Stimulated activated naive CD8-positive, alpha-beta T cell treated with anti-CD3 and anti-CD28 coated beads, Interleukin-15, Interleukin-2, amounts not matched to agents 100 ng/mL and 50 ng/mL, for 24 hours (primary cell): ENCODE data around the gene PROSER2.

ENCODE experiments used
- H3K27ac Mint-ChIP-seq: one replicate; pipeline ENCODE4 v1.8.0; 2021; ENCODE audit warnings: mild to moderate bottlenecking, mixed read lengths
- H3K27me3 Mint-ChIP-seq: one replicate; pipeline ENCODE4 v1.8.0; 2021; ENCODE audit warnings: mixed read lengths
- H3K36me3 Mint-ChIP-seq: one replicate; pipeline ENCODE4 v1.8.0; 2021; ENCODE audit warnings: low read depth, mixed read lengths
- H3K4me1 Mint-ChIP-seq: one replicate; pipeline ENCODE4 v1.8.0; 2021; ENCODE audit warnings: low read depth, mixed read lengths
- H3K4me3 Mint-ChIP-seq: one replicate; pipeline ENCODE4 v1.8.0; 2021; ENCODE audit warnings: mild to moderate bottlenecking, mixed read lengths
- H3K9me3 Mint-ChIP-seq: one replicate; pipeline ENCODE4 v1.8.0; 2021; ENCODE audit warnings: mixed read lengths

Gene PROSER2

DNA sequence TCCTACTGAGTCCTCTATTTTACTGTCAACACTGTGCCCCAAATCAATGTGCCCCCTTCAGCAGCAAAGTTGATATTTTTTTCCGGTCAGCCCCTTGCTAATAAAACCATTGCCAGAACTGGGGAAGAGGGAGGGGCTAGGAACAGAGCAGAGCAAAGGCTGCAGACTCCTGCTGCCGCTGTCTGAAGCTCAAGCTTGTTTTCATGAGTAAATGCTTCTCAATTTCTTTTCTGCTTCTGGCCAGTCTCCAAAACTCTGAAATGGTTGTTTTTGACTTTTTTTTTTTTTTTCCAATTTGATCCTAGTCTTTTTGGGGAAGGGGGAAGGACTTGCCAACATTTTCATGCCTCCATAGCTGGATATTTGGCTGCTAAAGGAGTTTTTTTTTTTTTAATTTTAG, 26.7 kb upstream of the PROSER2 start:
- Mint-ChIP-seq H3K4me3 (no peak overlapping the region), H3K27ac (no peak overlapping the region)

DNA sequence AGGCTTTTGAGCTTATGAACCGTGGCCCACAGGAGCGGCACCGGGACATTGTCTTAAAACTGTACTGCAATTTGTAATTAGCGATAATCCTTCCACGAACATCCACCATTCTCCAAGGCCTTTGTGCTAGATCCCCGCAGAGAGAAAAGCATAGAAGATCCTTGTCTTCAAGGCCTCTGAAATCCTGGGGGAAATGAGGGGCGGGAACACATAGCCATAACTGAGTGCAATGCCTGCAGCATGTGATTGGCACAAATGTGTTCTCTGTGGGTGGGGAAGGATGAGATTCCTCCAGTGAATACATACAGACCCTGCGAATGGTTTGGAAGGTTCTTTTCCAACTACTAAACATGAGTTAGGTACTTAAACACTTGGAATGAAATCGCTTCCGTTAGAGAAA, 25.9 kb upstream of the PROSER2 start:
- Mint-ChIP-seq H3K9me3 (peaks cover 3% of the 10 kb centered on the region), H3K36me3 (no peaks in the 10 kb centered on the region), H3K27me3 (no peaks in the 10 kb centered on the region), H3K4me3 (no peak overlapping the region), H3K4me1 (peaks cover 3% of the 10 kb centered on the region), H3K27ac (no peak overlapping the region)

More for the DNA sequence above, 26.7 kb upstream of the PROSER2 start:
- H3K4me1 Mint-ChIP-seq = peaks cover 3% of the 10 kb centered on the region
- H3K36me3 Mint-ChIP-seq = no peaks in the 10 kb centered on the region
- H3K9me3 Mint-ChIP-seq = peaks cover 3% of the 10 kb centered on the region
- H3K27me3 Mint-ChIP-seq = no peaks in the 10 kb centered on the region

GRCh38 chr10:11797847-11798633, 25.1 kb upstream of the PROSER2 start:
- Mint-ChIP-seq H3K27ac (no peak overlapping the region), H3K4me3 (no peak overlapping the region), H3K27me3 (no peaks in the 10 kb centered on the region), H3K9me3 (peaks cover 3% of the 10 kb centered on the region), H3K36me3 (no peaks in the 10 kb centered on the region), H3K4me1 (peaks cover 3% of the 10 kb centered on the region)

DNA sequence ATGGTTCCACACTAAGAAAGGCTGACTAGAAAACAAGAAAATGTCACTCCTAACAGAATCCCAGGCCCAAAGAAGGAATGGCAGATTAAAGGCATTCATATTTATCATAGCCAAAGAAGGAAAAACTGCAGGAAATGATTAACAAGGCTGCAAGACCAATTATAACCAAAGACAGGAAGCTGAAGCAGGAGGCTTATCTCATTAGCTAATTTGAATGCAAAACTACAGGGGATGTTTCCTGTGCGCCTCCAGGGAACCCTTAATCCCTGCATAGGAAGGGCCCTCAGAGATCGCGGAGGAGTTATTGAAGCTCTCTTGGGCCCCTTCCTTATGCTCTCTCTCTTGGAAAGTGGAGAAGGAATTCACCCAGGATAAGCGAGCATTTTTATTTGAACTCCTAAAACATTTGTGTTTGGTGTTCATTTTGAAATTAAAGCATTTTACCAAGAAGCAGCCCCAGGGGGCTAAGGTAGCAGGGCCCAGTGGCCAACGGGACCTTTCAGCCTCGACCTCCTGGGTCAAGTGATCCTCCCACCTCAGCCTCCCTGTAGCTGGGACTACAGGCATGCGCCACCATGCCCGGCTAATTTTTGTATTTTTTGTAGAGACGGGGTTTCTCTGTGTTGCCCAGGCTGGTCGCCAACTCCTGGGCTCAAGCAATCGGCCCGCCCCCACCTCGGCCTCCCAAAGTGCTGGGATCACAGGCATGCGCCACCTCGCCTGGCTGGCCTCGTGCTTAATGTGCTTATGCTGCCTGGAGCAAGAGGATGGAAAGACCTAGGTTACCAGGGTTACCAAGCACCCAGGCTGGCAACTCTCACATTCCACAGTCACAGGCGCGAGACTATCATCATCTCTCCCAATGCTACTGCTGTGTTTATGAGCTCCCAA, 24.1 kb upstream of the PROSER2 start:
- peaks cover 3% of the 10 kb centered on the region for H3K9me3 Mint-ChIP-seq
- H3K4me3 Mint-ChIP-seq = no peak overlapping the region
- H3K27ac Mint-ChIP-seq = no peak overlapping the region
- no peaks in the 10 kb centered on the region for H3K36me3 Mint-ChIP-seq
- peaks cover 3% of the 10 kb centered on the region for H3K4me1 Mint-ChIP-seq
- H3K27me3 Mint-ChIP-seq = no peaks in the 10 kb centered on the region

DNA sequence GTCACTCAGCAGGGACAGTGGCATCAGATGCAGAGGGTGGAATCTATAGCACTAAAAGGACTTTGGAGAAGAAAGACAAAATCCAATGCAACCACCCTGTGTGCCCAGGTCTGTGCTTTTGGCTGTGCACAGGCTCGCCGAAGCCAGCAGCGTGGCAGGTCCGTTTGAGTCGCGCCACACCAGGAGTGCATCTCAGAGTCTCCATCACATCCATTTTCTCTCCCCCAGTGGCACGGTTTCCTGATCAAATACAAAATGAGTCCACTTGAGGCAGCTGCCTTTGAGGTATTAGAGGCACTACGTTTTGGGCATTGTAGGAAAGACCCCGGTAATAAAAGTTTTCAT, 23.4 kb upstream of the PROSER2 start:
- Mint-ChIP-seq H3K9me3 (peaks cover 3% of the 10 kb centered on the region), H3K27ac (no peak overlapping the region), H3K4me3 (no peak overlapping the region), H3K36me3 (no peaks in the 10 kb centered on the region), H3K27me3 (no peaks in the 10 kb centered on the region), H3K4me1 (peaks cover 3% of the 10 kb centered on the region)

GRCh38 chr10:11804336-11804735, 18.8 kb upstream of the PROSER2 start:
- Mint-ChIP-seq H3K4me3 (no peak overlapping the region), H3K4me1 (no peaks in the 10 kb centered on the region), H3K27me3 (peaks cover 2% of the 10 kb centered on the region), H3K27ac (no peak overlapping the region), H3K36me3 (no peaks in the 10 kb centered on the region), H3K9me3 (no peaks in the 10 kb centered on the region)

GRCh38 chr10:11805792-11806191, 17.4 kb upstream of the PROSER2 start:
- no peak overlapping the region for H3K27ac Mint-ChIP-seq
- H3K27me3 Mint-ChIP-seq = peaks cover 5% of the 10 kb centered on the region
- no peaks in the 10 kb centered on the region for H3K9me3 Mint-ChIP-seq
- no peaks in the 10 kb centered on the region for H3K4me1 Mint-ChIP-seq
- no peak overlapping the region for H3K4me3 Mint-ChIP-seq
- H3K36me3 Mint-ChIP-seq = no peaks in the 10 kb centered on the region

DNA sequence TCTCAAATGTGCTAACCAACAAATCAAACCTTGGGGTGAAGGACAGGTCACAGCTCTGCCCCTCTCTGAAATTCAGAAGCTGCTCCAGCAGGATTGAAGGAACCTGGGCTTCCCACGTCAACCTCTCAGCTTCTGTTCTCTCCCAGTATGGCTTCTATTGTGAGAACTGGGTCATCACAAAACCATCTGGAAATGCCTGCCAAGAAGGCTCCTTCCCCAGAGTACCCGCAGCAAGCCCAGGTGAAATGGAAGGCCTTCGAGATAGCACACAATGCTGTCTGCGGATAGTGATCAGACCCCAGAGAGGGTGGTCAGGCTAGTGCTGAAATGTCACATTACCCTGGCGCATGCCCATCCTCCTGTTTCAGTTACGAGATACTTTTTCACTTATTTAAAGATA, 16.4 kb upstream of the PROSER2 start:
- no peak overlapping the region for H3K27ac Mint-ChIP-seq
- peaks cover 5% of the 10 kb centered on the region for H3K27me3 Mint-ChIP-seq
- no peaks in the 10 kb centered on the region for H3K4me1 Mint-ChIP-seq
- H3K9me3 Mint-ChIP-seq = no peaks in the 10 kb centered on the region
- H3K4me3 Mint-ChIP-seq = no peak overlapping the region
- H3K36me3 Mint-ChIP-seq = no peaks in the 10 kb centered on the region

- Mint-ChIP-seq H3K4me3 (no peak overlapping the region), H3K9me3 (no peaks in the 10 kb centered on the region), H3K27ac (no peak overlapping the region), H3K4me1 (no peaks in the 10 kb centered on the region), H3K27me3 (peaks cover 5% of the 10 kb centered on the region), H3K36me3 (no peaks in the 10 kb centered on the region)
Measured at GRCh38 chr10:11808808-11809207, 14.3 kb upstream of the PROSER2 start.

- H3K4me3 Mint-ChIP-seq = no peak overlapping the region
- no peaks in the 10 kb centered on the region for H3K4me1 Mint-ChIP-seq
- no peak overlapping the region for H3K27ac Mint-ChIP-seq
- peaks cover 5% of the 10 kb centered on the region for H3K27me3 Mint-ChIP-seq
- H3K36me3 Mint-ChIP-seq = no peaks in the 10 kb centered on the region
- no peaks in the 10 kb centered on the region for H3K9me3 Mint-ChIP-seq
Measured at GRCh38 chr10:11810313-11810766, 12.8 kb upstream of the PROSER2 start.

GRCh38 chr10:11810973-11811372, 12.2 kb upstream of the PROSER2 start:
- H3K27ac Mint-ChIP-seq = no peak overlapping the region
- H3K4me3 Mint-ChIP-seq = no peak overlapping the region
- no peaks in the 10 kb centered on the region for H3K4me1 Mint-ChIP-seq
- no peaks in the 10 kb centered on the region for H3K9me3 Mint-ChIP-seq
- H3K27me3 Mint-ChIP-seq = peaks cover 5% of the 10 kb centered on the region
- H3K36me3 Mint-ChIP-seq = no peaks in the 10 kb centered on the region

DNA sequence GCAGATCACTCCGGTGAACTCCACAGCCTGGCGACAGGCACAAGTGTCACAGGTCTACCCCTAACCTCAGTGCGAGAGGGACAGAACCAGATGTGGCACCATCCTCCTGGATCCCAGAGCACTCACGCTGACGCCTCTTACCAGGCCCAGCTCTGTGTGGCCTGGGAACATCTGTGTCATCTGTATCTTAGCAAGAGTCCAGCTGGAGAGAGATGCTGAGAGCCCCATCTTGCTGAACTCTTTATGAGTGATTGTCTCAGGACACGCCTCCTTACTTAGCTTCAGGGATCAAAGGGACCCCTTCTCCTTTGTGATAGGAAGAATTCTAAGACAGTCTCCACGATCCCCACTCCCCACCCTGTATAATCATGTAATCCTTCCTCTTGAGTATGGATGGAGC, 10.0 kb upstream of the PROSER2 start:
- Mint-ChIP-seq H3K27me3 (peaks cover 3% of the 10 kb centered on the region), H3K4me3 (no peak overlapping the region), H3K36me3 (no peaks in the 10 kb centered on the region), H3K27ac (no peak overlapping the region), H3K9me3 (no peaks in the 10 kb centered on the region), H3K4me1 (no peaks in the 10 kb centered on the region)

GRCh38 chr10:11813855-11814567, 9.1 kb upstream of the PROSER2 start:
- Mint-ChIP-seq H3K9me3 (no peaks in the 10 kb centered on the region), H3K4me1 (no peaks in the 10 kb centered on the region), H3K27ac (no peak overlapping the region), H3K4me3 (no peak overlapping the region), H3K36me3 (no peaks in the 10 kb centered on the region), H3K27me3 (peaks cover 3% of the 10 kb centered on the region)

DNA sequence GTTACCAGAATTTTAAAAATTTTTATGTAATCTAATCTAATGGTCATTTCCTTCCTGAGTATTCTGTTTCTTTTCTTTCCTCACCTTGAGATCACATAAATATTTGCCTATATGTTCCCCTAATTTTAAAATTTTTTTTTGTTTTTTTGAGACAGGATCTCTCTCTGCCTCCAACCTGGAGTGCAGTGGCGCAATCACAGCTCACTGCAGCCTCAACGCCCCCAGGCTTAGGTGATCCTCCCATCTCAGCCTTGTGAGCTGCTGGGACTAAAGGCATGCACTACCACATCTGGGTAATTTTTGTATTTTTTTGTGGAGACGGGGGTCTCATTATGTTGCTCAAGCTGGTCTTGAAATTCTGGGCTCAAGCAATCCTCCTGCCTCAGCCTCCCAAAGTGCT, 4.1 kb upstream of the PROSER2 start:
- Mint-ChIP-seq H3K4me3 (no peak overlapping the region), H3K27me3 (peaks cover 21% of the 10 kb centered on the region), H3K9me3 (no peaks in the 10 kb centered on the region), H3K36me3 (no peaks in the 10 kb centered on the region), H3K4me1 (peaks cover 8% of the 10 kb centered on the region), H3K27ac (no peak overlapping the region)
